AG04450 (cell line): ENCODE measurements around the gene TFAM. TPM values are rescaled to one million over a fixed set of nuclear protein-coding genes. Genes with fewer than 3 reads are reported as not detected.

Source experiments
- CTCF ChIA-PET: fragments of 300-600, 350-600 bp; formaldehyde crosslinking; extraction: SDS; loops from one replicate; lab custom pipeline; 2022; ENCODE audit warnings: antibody characterized with exemption, inconsistent platforms; lab: Charles Lee
- POLR2A ChIA-PET: fragments of 350-600 bp; formaldehyde crosslinking; extraction: SDS; loops from one replicate; lab custom pipeline; 2021; ENCODE audit warnings: antibody characterized with exemption, inconsistent platforms; lab: Yijun Ruan, JAX
- DNase-seq: peaks from one replicate; pipeline ENCODE4 v3.0.0-alpha.2; 2011; ENCODE audit warnings: low read depth, low spot score
- H3K27ac ChIP-seq: one replicate; pipeline ENCODE4 v1.5.1; 2012; ENCODE audit warnings: low read depth, low read length, control low read depth
- H3K27me3 ChIP-seq: one replicate; pipeline ENCODE4 v1.6.0; 2012; ENCODE audit warnings: low read length; ENCODE audit not compliant: control insufficient read depth, insufficient read depth
- H3K4me3 ChIP-seq: 2 replicates; pipeline ENCODE4 v1.5.1; 2011; ENCODE audit warnings: mild to moderate bottlenecking, low read depth, low read length, control low read depth
- H3K9me3 ChIP-seq: 2 replicates; pipeline ENCODE4 v1.5.1; 2012; ENCODE audit warnings: low read length; ENCODE audit not compliant: control insufficient read depth, insufficient read depth
- CTCF ChIP-seq: IDR thresholded peaks from 2 replicates; pipeline ENCODE4 v1.5.1; 2011; ENCODE audit warnings: low read depth, low read length, control low read depth, inconsistent platforms
- polyA plus RNA-seq: library from polyadenylated mRNA; depleted of rRNA; stranded (reverse); fragments of >200 nt; gene quantifications from 2 replicates; pipeline ENCODE4 v1.2.3, GENCODE V29; 2011

TFAM gene
- polyA plus RNA-seq, 1 experiment = 17.0 TPM

- CTCF ChIA-PET = interaction anchor here (2.9 to 4.0 kb wide), 2 partner anchors 11 to 96 kb away, joined by 10 to 12 read pairs; partner anchors contain the start of gene TFAM
- TF ChIP-seq CTCF = no peak
- H3K9me3 ChIP-seq = no peaks in the 10 kb centered on the region
- H3K27me3 ChIP-seq = no peaks in the 10 kb centered on the region
- no peak for DNase-seq
- H3K27ac ChIP-seq = no peak overlapping the region
- POLR2A ChIA-PET = no interaction called here
- no peak overlapping the region for H3K4me3 ChIP-seq
Measured at GRCh38 chr10:58396057-58396456, 10.8 kb downstream of the TFAM start.

GRCh38 chr10:58397830-58398229, 12.6 kb downstream of the TFAM start:
- no peak for DNase-seq
- TF ChIP-seq CTCF = no peak
- ChIA-PET POLR2A (no interaction called here), CTCF (interaction anchor here (1.9 to 4.0 kb wide), 3 partner anchors 12 to 98 kb away, joined by 7 to 12 read pairs (median 10); partner anchors contain the start of gene TFAM)
- H3K27ac ChIP-seq = no peak overlapping the region
- H3K4me3 ChIP-seq = no peak overlapping the region
- H3K27me3 ChIP-seq = no peaks in the 10 kb centered on the region
- no peaks in the 10 kb centered on the region for H3K9me3 ChIP-seq

DNA sequence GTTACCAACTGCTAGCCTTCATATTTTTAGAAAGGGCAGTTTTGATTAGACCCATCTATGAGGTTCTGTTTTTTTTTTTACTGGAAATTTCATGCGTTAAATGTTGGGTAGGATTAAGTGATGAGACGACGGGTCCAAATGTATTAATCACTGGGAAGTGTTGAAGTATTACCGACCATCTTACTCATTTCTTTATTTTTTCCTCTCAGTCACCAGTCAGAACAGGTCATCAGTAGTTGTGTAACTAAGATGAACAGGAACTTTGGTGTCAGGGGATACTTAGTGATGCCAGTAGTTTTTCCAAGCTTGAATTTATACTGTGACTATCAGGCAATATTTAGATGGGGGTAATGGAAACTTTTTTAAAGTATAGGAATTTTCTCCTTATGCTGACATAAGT, 14.2 kb downstream of the TFAM start:
- no peak for TF ChIP-seq CTCF
- no peak for DNase-seq
- ChIA-PET POLR2A (no interaction called here), CTCF (interaction anchor here (0.6 to 1.4 kb wide), 2 partner anchors 15 to 100 kb away, joined by 3 to 6 read pairs; no protein-coding TSS in a partner anchor)
- no peaks in the 10 kb centered on the region for H3K27me3 ChIP-seq
- H3K4me3 ChIP-seq = no peak overlapping the region
- H3K9me3 ChIP-seq = no peaks in the 10 kb centered on the region
- no peak overlapping the region for H3K27ac ChIP-seq

DNA sequence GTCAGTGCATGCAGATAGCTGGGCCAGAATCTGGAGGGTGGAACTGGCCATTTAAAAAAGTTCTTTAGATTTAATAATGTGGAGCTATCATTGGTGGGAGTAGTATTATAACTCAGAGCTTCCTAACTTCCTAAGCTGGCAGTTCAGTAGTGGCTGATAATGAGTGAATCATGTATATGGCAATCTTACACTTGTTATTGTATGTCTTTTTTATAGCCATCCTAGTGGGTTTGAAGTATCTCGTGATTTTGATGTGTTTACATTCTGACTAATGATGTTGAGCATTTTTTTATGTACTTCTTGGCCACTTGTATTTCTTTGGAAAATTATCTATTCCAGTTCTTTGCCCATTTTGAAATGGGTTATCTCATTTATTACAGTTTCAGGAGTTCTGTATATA, 15.4 kb downstream of the TFAM start:
- ChIA-PET CTCF (interaction anchor here (0.5 to 1.2 kb wide), 3 partner anchors 47 to 1839 kb away, joined by 3 to 5 read pairs (median 3); no protein-coding TSS in a partner anchor), POLR2A (no interaction called here)
- no peak for TF ChIP-seq CTCF
- Histone ChIP-seq H3K27me3 (no peaks in the 10 kb centered on the region), H3K9me3 (no peaks in the 10 kb centered on the region), H3K4me3 (no peak overlapping the region), H3K27ac (no peak overlapping the region)
- DNase-seq = no peak

DNA sequence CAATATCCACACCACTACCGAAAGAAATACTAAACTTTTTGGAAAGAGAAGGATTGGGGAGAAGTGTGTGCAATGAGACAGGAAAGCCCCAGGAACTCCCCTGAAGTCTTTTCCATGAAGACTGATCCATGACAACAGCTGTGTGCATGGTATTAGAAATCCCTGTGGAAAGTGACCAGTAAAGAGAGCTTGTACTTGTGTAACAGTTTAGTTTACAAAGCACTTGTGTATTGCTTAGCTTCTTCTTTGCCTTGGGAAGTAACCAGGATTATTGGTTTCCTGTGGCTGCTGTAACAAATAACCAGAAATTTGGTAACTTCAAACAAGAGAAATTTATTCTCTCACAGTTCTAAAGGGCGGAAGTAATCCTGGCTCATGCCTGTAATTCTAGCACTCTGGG, 18.8 kb downstream of the TFAM start:
- H3K27me3 ChIP-seq = no peaks in the 10 kb centered on the region
- no peak for TF ChIP-seq CTCF
- no peak overlapping the region for H3K4me3 ChIP-seq
- ChIA-PET POLR2A (no interaction called here), CTCF (interaction anchor here (1.0 to 1.4 kb wide), 3 partner anchors 11 to 105 kb away, joined by 3 to 9 read pairs (median 3); no protein-coding TSS in a partner anchor)
- no peaks in the 10 kb centered on the region for H3K9me3 ChIP-seq
- DNase-seq = no peak
- no peak overlapping the region for H3K27ac ChIP-seq
